ENCODE data around the gene CREG1. TPM values are rescaled to one million over a fixed set of nuclear protein-coding genes. Genes with fewer than 3 reads are reported as not detected.
A peak's percentile ranks its signal among the peaks of the same experiment; 100 is the strongest.

CREG1 gene
- total RNA-seq, 1 donor: 34.1 TPM

- H3K4me3 ChIP-seq (ENCODE audit: low read depth, low read length): no peak overlapping the region
- TF ChIP-seq CTCF (IDR thresholded peaks at IDR 0.05; ENCODE audit: insufficient read depth, low read depth, low read length): no peak
- no peak for DNase-seq (ENCODE audit: low read depth)
Measured at GRCh38 chr1:167532964-167533824, 20.4 kb downstream of the CREG1 start.

GRCh38 chr1:167532375-167532774, 21.2 kb downstream of the CREG1 start:
- TF ChIP-seq CTCF (IDR thresholded peaks at IDR 0.05; ENCODE audit: insufficient read depth, low read depth, low read length): no peak
- no peak for DNase-seq (ENCODE audit: low read depth)
- H3K4me3 ChIP-seq (ENCODE audit: low read depth, low read length): no peak overlapping the region

- DNase-seq (ENCODE audit: low read depth): peak; percentile 38
- no peak for TF ChIP-seq CTCF (IDR thresholded peaks at IDR 0.05; ENCODE audit: insufficient read depth, low read depth, low read length)
- H3K4me3 ChIP-seq (ENCODE audit: low read depth, low read length): no peak overlapping the region
Measured at GRCh38 chr1:167529829-167530474, 23.6 kb downstream of the CREG1 start.

- DNase-seq (ENCODE audit: low read depth): no peak
- no peak overlapping the region for H3K4me3 ChIP-seq (ENCODE audit: low read depth, low read length)
- no peak for TF ChIP-seq CTCF (IDR thresholded peaks at IDR 0.05; ENCODE audit: insufficient read depth, low read depth, low read length)
Measured at GRCh38 chr1:167528057-167528728, 25.4 kb downstream of the CREG1 start.

- no peak overlapping the region for H3K4me3 ChIP-seq (ENCODE audit: low read depth, low read length)
- TF ChIP-seq CTCF (IDR thresholded peaks at IDR 0.05; ENCODE audit: insufficient read depth, low read depth, low read length): no peak
- no peak for DNase-seq (ENCODE audit: low read depth)
Measured at GRCh38 chr1:167526667-167527383, 26.7 kb downstream of the CREG1 start.

- no peak overlapping the region for H3K4me3 ChIP-seq (ENCODE audit: low read depth, low read length)
- peak; percentile 23 for DNase-seq (ENCODE audit: low read depth)
- no peak for TF ChIP-seq CTCF (IDR thresholded peaks at IDR 0.05; ENCODE audit: insufficient read depth, low read depth, low read length)
Measured at GRCh38 chr1:167524651-167525050, 28.9 kb downstream of the CREG1 start.
